Activated CD8-positive, alpha-beta memory T cell treated with anti-CD3 and anti-CD28 coated beads, Interleukin-2, amount 50 U/mL, for 1 hour (primary cell): ENCODE results near the gene THAP10.
"Not testable (repeated sequence)": the region's sequence is repeated elsewhere in the genome, so short reads cannot be mapped to it uniquely, and the experiment has no call there.

ENCODE experiments used
- DNase-seq: peaks from one replicate; pipeline ENCODE4 v3.0.0-alpha.2; 2020; ENCODE audit errors: extremely low read depth

THAP10 gene

DNA sequence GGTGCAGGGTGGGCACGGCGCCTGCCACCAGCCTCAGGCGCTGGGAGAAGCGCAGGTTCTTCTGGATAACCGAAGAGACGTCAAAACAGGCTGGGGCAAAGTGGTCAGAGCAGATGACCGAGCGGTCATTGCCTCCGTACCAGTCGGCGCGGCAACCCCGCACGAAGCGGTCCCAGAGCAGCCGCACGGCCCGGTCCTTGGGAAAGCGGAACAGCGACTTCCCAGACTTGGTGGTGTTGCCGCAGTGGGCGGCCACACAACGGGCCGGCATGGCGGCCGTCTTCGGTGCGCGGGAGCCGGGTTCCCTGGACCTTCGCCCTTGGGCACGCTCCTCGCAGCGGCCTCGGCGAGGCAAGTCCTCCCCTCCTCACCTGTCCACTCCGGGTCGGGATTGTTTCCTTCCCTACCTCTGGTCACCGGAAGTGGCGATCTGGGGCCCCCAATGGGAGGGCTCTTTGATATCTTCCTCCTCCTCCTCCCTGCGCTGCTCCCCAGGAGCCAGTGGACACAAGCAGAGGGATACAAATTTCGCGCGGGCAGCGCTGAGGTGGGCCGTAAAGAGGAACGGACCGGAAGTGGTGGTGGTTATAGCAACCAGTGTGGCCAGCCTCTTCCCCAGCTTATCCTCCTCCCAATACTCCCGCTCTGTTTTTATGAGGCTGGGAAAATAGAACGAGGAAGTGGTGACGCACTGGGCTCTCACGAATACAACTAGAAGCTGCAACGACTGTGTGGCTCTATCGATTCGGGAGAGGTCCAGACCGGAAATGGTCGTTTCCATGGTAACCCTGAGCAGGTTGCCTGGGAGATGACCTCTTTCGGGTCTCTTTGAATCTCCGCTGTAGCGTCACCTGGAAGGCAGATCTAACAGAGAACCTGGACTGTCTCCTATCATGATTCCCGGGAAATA lies at the start of gene THAP10, which contains the start of gene LRRC49:
Gene THAP10, minus strand, starts transcription at position 432 of the 910 bp plus-strand sequence. Its CDS starts 161 bp downstream, at position 271.
Gene LRRC49, plus strand, starts transcription at position 825 of the 910 bp plus-strand sequence. Its CDS starts 69 bp downstream, at position 894.
- no peak for DNase-seq

DNA sequence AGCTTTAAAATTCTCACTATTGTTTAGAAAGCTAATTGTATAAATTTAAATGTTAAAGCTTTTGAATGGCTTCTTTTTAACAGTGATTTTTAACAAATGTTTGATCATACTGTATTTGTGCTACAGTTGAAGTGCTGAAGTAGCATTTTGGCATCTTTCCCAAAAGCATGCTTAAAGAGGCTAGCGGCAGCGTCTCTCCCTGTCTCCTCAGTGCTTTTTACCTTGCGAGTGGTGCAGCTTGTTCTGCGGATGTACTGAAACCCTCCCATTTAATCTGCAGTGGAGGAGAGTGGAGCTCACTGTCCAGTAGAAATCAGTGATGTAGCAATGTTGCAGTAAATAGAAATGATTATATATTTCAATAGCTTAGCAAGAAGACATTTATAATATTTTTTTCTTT lies 44.1 kb upstream of the THAP10 start:
- no peak for DNase-seq

DNA sequence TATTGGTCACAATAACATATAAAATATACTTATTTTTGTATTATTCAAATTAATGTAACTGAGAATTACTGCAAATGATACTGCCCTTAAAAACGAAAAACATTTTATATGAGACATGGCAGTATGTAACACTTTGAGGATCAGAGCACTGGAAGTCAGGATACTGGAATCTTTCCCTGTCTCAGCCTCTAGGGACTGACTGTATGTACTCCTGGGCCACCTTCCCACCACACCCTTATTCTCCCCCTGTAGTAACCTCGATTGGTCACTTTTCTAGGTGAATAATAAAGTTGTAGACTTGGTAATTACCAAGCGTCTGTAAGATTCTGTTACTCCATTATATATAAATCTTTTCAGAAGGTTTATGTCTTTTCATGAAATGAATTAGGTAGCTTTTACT lies 43.4 kb upstream of the THAP10 start:
- no peak for DNase-seq

DNA sequence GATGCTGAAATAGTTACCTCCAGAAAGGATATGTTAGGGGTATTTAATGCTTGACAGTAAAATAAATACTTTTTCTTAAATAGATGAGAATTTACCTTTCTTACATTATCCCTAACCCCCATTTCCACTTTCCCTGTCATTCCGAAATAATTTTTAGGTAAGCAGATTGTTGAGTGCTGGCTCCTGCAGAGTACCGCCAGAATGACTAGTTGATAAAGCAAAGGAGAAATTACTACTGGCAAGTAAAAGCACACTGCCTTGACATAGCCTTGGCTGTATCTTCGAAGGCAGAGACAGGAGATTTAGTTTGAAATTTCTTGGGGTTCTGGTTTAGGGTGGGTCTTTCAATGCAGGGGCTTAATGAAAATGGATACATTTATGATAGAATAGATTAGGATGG lies 41.2 kb upstream of the THAP10 start:
- DNase-seq = no peak

DNA sequence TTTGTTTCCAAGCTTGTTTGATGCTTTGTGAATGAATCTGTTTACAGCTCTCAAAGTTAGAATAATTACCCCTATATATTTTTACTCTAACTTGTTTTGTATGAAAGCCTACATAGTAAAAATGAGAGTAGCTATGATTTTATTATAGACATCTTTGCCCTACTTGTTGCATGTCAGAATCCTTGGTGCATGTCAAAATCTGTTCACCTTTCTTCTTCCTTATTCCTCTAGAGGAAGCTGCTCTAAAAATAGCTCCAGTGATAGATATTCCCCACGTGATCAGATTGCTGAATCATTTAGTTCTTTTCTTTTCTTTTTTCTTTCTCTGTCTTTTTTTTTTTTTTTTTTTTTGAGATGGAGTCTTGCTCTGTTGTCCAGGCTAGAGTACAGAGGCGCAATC lies 40.2 kb upstream of the THAP10 start:
- no peak for DNase-seq

DNA sequence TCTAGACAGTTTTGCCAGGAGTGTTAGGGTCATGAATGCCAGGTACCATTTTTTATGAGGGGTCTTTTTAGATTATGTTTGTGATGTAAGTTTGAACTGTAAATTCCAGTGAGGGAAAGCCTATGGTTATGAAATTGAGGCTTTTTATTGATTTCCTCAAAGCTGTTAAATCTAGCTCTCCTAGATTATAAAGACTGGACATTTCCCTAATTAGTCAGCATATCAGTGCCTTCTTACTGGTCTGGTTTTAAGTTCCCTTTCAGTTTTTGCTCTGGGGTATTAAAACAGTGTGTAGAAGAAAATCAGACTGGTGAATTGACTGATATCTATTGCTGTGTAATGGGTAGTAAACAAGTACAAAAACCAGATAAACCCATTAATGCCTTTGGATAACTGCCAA lies 39.6 kb upstream of the THAP10 start:
- DNase-seq = no peak

DNA sequence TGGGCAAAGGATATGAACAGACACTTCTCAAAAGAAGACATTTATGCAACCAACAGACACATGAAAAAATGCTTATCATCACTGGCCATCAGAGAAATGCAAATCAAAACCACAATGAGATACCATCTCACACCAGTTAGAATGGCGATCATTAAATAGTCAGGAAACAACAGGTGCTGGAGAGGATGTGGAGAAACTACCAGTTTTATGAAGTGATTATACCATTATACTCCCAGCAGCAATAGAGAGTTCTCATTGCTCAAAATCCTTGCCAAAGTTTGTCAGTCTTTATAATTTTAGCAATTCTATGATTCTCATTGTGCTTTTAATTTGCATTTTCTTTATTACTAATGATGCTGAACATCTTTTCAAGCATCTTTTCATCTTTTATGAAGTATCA lies 34.7 kb upstream of the THAP10 start:
- not testable (repeated sequence) for DNase-seq

DNA sequence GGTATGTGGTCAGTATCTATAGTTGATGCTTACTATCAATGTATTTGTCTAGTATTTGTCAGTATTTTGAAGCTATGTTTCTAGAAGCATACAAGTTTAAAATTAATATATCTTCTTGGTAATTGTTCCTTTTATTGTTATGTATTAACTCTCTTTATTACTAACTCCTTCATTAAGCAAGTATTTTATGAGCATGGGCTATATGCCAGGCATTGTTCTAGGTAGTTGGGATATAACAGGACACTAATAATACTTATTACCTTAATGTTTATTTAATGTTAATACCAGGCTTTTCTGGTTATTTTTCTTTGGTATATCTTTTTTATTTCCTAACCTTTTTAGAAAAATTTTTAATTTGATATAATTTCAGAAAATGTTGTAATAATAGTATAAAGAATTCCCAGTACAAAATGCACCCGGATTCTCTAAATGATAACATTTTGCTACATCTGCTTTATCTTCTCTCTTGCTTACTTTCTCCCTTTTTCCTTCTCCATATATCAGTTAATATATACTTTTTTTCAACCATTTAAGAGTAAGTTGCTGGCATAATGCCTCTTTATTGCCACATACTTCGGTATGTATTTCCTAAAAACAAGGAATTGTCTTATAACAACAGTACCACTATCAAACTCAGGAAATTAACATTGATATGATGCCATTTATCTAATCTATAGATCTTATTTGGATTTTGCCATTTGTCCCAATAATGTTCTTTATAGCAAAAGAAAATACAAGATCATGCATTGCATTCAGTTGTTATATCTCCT lies 31.3 kb upstream of the THAP10 start:
- DNase-seq = no peak

DNA sequence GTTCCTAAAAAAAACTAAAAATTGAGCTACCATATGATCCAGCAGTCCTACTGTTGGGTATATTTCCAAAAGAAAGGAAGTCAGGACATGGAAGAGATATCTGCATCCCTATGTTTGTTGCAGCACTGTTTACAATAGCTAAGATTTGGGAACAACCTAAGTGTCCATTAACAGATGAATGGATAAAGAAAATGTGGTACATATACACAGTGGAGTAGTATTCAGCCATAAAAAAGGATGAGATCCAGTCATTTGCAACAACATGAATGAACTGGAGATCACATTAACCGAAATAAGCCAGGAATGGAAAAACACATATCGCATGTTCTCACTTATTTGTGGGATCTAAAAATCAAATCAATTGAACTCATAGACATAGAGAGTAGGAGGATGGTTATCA lies 29.9 kb upstream of the THAP10 start:
- DNase-seq = no peak

GRCh38 chr15:70920981-70921696 lies 28.9 kb upstream of the THAP10 start:
- DNase-seq = no peak

DNA sequence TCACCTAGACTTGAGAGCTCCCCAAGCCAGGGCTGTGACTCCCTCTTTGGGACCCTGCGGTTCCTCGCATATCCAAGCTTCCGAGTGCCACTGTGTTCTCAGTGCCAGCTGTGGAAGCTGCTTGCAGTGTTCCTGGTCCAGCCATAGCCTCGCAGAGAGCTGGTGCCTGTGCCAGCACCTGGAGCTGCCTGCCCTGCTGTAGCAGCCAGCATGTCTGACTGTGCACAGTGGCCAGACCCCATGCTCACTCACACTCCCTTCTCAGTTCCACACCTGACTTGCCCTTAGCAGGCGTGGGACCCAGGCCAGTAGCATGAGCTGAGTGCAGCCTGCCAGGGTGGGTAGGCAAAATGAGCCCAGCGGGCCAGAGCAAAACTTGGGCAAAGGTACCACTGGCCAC lies 25.7 kb upstream of the THAP10 start:
- DNase-seq = no peak

DNA sequence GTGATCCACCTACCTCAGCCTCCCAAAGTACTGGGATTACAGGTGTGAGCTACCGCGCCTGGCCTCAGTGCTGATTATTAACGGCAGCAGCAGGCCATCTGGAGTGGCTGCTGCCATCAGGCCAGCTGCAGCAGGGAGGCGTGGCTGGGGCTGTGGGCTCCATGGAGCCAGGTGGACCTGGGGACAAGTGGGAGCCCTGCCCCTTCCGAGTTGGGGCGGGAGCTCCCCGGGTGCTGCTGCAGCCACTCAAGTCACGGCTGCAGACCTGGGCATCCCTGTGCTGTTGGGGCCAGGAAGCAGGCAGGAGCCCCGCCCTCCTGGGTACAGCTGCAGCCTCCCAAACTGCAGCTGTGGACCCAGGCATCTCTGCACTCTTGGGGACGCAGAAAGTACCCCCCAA lies 24.3 kb upstream of the THAP10 start:
- DNase-seq = no peak

- no peak for DNase-seq
Measured at GRCh38 chr15:70912187-70912586, 20.0 kb upstream of the THAP10 start.

GRCh38 chr15:70910958-70911357 lies 18.7 kb upstream of the THAP10 start:
- DNase-seq = no peak

GRCh38 chr15:70907784-70908471 lies 15.7 kb upstream of the THAP10 start:
- DNase-seq = no peak

GRCh38 chr15:70906842-70907241 lies 14.6 kb upstream of the THAP10 start:
- DNase-seq = no peak

DNA sequence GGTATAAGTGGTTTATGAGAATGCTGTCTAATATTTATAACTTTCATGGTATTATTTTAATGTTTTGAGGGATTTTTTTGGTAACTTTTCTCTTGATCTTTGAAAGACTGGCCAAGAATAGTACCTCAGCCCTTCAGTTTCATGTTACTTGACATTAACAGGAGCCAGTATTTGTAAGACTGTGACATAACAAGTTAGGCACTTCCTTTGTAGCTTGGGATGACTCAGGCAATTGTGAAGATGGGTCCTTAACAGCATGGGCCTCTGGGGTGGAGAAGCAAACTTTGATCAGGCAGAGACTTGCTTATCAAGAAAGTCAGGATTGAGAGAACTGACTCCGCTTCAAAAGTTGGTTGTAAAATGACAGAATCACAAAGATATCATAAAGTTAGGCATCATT lies 9.9 kb upstream of the THAP10 start:
- DNase-seq = no peak

DNA sequence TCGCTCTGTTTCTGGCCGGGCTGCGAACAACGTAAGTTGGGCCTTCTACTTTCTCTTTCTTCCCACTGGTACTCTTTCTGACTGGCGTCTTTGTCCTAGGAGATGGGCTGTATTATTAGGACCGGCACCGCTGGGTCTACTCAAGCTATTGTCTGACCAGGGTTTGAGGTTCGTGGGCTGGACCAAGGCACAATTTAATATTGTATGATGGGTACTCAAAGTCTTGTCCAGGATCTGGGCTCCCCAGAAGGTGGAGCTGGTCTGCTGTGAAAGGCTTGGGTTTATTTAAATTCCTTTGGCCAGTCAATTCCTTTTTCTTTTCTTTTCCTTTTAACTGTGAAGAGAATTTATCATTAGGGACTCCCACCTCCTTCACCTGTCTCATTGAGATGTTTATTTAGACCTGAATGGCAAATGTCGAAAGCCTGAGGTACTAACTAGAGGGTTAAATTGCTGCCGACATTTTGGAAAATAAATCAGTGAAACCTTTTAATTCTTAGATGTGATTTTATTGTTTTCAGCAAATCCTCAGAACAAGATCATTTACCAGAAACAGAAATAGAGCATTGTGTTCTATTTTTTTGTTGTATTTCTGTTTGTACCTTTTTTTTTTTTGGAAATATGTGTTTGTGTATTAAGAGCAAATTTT lies 803 bp upstream of the THAP10 start:
- no peak for DNase-seq

DNA sequence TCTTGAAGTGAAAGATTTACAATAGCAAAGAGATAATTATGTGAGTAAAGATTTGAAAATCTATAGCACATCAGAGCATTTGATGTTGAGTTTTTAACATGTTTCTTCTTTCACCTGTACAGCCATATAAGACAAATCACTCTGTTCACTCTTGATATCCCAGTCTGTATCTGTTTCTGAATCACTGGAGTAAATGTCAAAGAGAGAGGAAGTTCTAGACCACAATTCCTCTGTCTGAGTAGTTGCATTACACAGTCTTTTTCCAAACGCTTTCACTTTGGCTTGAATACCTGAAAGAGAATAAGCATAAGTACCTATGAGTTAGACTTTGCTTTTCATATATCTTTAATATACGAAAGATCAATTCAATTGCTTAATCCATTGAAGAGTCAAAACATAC lies 9.9 kb downstream of the THAP10 start:
- DNase-seq = no peak

GRCh38 chr15:70880781-70881180 lies 11.5 kb downstream of the THAP10 start:
- DNase-seq = no peak

DNA sequence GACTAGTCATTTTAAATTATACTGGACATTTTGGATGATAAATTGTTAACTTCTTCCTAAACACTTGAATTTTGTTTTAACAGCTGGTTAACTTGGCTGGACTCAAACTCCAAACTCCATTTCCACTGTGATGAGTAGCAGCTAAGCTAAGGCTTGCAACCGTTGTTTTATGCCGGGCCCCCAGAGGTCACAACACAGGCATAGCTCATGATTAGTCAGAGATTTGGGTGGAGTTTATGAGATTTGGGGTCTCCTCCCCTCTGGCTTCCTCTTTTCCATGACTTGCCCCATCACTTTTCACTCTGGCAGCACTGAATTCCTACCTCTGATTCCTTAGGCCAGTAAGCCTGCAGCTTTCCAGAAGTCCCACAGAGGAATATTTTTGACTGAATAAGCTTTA lies 12.8 kb downstream of the THAP10 start:
- no peak for DNase-seq
